RCC 7860 (cell line): Measurements from ENCODE around the gene ACBD7.
A peak's percentile ranks its signal among the peaks of the same experiment; 100 is the strongest.

ENCODE experiments used
- DNase-seq: peaks from one replicate; pipeline ENCODE4 v3.0.0-alpha.2; 2015; ENCODE audit warnings: low spot score
- FAIRE-seq: peaks from 2 replicates; lab custom pipeline; 2012; peaks lifted over from hg19 to GRCh38; lab: Jason Lieb, UNC

The ACBD7 gene

DNA sequence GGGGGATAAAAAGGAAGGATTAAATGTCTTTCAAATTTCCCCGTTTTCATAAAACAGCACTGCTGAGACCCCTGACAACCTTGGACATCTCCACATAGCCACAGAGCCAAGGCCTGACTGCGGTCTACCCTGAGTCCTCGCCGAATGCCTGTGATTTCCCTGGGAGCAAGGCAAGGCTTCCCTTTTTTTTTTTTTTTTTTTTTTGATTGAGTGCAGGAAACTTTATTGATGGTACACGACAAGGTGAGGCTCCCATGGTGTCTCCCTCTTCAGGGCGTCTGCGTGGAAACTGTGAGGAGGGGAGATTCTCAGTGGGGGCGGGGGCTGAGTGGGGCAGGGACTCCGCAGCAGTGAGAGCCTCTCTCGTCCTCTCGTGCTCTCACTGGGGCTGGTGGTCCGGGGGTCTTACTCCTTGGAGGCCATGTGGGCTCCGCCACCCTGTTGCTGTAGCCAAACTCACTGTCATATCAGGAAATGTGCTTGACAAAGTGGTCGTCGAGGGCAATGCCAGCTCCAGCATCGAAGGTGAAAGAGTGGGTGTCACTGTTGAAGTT is 4.4 kb upstream of the ACBD7 start:
- FAIRE-seq: no peak
- no peak for DNase-seq

DNA sequence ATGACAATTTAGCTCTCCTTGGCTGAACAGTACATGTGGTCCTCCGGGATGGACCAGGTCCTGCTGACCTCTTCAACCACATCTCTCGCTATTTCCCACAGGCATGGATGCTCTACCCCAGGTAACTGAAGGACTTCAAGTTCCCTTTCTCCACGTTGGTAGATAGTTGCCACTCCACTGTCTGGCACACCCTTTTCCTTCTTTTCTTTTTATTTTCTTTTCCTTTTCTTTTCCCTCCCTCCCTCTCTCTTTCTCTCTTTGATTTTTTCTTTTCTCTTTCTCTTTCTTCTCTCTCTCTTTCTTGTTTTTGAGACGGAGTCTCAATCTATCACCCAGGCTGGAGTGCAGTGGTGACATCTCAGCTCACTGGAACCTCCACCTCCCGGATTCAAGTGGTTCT is 2.8 kb upstream of the ACBD7 start:
- DNase-seq (no peak), FAIRE-seq (no peak)

DNA sequence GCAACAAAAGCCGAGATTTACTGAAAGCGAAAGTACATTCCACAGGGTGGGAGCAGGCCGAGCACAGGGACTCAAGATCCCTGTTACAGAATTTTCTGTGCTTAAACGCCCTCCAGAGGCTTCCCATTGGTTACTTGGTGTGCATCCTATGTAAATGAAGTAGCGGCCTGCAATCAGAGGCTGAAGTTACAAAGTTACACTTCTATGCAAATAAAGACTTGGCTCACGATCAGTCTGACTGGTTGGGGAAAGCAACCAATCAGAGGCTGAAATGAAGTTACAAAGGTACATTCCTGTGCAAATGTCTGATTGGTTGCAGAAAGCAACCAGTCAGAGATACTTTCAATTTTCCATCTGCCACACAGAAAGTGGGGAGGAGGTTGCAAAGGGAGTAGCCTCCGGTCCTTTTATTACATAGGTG is 4.1 kb downstream of the ACBD7 start:
- DNase-seq (peak; percentile 89), FAIRE-seq (peak; percentile 79)

DNA sequence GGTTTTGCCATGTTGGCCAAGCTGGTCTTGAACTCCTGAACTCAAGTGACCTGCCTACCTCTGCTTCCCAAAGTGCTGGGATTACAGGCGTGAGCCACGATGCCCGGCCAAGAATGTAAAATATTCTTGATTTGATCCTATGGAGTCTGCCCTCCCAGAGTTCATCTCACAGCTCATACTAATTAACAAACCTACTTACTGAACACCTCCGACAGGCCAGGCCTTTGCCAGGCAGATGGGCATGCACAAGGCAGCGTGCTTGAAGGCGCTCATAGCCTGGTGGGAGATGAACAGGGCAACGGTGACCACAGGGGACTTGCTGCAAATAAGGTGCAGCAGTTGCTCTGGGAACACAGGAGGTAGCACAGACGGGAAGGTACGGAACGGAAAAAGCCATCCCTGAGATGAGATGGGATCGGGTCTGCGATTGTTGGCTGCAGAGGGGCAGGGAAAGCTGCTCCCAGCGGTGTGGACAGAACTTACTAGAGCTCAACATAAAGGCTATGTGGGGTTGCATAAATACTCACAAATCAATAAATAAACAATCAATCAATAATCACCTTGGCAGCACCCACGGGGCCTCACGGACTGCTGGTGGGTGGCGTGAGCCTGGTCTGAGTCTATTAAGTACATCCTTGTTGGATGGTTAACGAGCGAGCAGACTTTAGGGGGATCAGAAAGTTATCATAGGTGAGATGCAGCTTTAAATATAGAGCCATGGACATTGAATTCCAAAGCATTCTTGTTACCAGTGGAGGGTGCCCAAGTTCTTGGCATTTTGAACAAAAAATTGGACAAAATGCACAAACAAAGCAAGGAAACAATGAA is 4.7 kb downstream of the ACBD7 start:
- DNase-seq: no peak
- no peak for FAIRE-seq

DNA sequence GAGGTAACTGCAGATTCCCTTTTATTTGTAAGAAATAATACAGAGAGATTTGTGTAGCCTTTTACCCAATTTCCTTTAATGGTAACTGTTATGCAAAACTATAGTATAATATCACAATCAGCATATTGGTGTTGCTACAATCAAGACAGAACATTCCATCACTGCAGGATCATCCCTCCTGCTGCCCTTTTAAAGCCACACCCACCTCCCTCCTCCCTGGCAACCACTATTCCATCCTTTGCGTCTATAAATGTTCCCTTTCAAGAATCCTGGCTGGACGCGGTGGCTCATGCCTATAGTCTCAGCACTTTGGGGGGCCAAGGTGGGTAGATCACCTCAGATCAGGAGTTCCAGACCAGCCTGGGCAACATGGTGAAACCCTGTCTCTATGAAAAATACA is 13.2 kb downstream of the ACBD7 start:
- DNase-seq (no peak), FAIRE-seq (no peak)

DNA sequence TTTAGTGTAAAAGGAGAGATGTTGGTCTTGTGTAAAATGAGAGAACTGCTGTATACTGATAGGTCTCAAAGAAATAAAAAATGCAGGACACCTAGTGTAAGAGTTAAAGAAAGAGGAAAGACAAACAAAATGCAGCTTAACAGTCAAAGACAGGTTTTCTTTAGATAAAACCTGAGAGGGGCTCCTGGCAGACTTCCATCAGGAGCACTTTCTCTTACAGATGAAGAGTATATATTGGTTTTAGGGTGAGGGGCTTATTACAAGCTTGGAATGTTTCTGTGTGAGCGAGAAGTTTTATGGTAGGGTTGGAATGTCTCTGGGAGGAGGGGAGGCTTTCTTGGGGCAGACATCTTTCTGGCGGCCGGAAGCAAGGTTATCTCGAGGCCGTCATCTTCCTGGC is 16.2 kb downstream of the ACBD7 start:
- DNase-seq: no peak
- no peak for FAIRE-seq

DNA sequence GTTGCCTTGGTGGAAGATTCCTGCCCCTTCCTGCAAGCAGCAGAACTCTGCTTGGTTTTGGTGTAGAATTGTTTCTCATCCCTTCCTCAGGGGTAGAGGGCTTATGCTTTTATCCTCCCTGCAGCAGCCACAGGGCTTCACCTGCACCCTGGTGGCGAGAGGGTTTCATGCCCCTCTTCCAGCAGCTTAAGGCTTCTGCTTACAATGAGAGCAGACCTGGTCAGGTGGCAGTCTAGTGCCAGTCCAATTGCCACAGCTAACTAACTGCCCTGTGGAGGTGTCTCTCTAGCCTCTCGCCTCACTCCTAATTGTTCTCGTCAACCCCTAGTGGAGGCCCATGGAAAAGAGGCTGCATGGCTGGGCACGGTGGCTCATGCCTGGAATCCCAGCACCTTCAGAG is 19.3 kb downstream of the ACBD7 start:
- no peak for FAIRE-seq
- no peak for DNase-seq

DNA sequence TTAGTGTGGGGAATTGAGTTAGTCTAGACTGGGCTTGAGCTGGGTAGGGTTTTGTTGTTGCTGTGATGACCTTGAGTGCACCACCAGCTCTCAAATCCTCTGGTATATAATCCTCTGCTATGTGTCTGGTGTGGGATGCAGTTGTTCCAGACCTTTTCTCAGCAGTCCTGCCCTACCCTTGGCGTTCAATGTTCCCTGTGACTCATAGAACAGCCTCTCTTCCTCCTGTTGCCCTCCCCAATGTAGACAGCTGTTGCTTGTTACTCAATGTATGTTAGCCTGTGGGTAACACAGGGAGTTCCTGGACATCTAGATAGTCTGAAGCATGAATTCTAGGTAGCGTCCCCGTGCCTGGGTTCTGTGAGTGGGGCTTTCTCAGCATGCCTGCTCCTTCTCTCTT is 19.8 kb downstream of the ACBD7 start:
- DNase-seq: no peak

DNA sequence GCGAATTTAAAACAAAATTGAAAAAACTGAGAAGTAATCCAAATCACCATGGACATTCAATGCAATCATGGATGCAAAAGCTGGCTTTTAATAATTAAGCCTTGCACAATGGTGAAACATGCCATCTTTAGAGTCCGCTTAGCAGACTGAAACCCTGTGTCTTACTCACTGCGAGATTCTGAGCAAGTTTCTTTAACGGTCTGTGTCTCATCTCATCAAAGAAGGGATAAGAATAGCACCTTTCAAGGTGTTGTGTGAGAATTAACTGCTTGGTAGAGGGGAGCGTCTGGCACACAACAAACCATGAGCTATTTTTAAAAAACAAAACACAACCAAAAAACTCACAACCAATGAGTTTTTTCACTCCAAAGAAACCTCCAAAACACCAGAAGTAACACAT is 21.4 kb downstream of the ACBD7 start:
- DNase-seq (no peak), FAIRE-seq (no peak)

More for the DNA sequence above, 19.8 kb downstream of the ACBD7 start:
- no peak for FAIRE-seq

DNA sequence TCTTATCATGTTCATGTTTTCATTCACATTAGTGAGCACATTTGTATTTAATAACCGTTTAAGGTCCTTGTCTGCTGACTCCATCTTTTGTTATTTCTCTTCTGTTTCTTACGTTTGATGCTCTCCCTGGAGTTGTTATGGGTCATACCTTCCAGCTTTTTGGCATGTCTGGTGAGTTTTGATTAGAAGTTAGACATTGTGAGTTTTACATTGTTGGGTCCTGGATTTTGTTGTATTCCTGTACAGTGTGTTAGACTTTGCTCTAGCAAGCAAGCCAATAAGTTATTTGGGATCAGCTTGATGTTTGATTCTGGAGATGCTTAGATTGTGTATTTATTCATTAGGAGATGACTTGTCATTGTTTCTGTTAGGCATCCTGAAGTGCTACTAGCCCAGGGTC is 27.9 kb downstream of the ACBD7 start:
- no peak for DNase-seq
- no peak for FAIRE-seq

DNA sequence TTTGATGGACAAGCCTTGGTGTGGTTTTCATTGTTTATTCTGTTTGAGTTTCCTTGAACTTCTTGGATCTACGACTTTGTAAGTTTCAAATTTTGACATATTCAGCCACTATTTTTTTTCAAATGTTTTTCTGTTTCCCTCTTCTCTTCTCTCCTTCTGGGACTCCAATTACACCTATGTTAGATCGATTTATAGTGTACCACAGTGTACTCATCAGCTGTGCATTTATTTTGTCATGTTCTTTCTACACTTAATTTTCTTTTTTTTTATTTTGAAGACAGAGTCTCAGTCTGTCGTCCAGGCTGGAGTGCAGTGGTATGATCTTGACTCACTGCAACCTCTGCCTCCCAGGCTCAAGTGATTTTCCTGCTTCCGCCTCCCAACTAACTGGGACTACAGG is 28.7 kb downstream of the ACBD7 start:
- no peak for DNase-seq
- no peak for FAIRE-seq

DNA sequence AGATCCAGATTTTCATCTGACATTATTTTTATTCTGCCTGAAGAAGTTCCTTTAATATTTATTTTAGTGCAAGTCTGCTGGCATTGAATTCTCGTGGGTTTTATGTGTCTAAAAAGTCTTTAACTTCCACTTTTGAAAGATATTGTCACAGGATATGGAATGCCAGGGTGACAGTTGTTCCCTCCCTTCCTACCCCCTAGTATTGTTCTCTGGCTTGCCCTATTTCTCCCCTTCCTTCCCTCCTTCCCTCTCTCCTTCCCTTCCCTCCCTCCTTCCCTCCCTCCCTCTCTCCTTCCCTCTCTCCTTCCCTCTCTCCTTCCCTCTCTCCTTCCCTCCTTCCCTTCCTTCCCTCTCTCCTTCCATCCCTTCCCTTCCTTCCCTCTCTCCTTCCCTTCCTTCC is 29.9 kb downstream of the ACBD7 start:
- no peak for DNase-seq
- no peak for FAIRE-seq

DNA sequence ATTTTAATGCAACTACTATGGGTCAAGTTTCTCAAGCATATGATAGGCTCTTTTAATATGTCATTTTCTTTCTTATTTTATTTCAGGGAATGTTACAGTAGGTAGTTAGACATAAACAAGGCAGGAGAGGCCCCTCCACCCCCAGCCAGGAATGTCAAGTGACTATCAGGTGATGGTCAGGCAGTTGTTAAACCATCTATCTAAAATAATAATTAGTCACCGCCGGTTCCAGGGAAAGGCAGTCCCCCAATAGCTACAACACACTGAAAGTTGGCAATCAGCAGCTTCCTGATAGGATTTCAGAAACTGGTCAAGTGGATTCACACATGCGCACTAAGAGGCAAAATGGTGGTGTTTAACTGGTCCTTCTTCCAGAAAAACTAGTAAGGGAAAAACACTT is 35.5 kb downstream of the ACBD7 start:
- FAIRE-seq (no peak), DNase-seq (no peak)

DNA sequence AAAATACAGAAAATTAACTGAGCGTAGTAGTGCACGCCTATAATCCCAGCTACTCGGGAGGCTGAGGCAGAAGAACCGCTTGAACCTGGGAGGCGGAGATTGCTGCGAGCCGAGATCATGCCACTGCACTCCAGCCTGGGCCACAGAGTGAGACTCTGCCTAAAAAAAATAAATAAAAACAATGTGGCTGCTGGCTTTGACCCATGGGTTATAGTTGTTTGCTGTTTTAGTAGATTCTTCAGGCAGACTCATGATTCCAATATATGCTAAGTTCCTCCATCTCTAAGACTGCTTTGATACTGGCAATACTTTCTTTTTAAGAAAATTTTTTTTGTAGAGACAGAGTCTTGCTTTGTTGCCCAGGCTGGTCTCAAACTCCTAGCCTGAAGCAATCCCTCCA is 36.5 kb downstream of the ACBD7 start:
- no peak for FAIRE-seq

DNA sequence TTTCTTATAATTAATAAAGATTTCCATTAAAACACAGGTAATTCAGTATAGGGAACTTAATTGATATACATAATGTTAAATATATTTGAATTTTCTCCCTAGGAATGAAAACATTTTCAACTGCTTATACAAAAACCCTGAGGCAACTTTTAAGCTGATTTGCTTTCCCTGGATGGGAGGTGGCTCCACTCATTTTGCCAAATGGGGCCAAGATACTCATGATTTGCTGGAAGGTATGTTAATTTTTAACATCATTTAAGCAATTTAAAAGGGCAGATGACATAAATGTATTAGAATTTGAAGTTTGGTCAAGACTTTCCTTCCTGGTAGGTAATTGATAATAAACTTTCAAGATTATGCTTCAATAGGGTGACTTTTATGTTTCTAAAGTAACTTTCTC is 39.0 kb downstream of the ACBD7 start:
- FAIRE-seq (no peak), DNase-seq (no peak)

More for the DNA sequence above, 36.5 kb downstream of the ACBD7 start:
- no peak for DNase-seq

DNA sequence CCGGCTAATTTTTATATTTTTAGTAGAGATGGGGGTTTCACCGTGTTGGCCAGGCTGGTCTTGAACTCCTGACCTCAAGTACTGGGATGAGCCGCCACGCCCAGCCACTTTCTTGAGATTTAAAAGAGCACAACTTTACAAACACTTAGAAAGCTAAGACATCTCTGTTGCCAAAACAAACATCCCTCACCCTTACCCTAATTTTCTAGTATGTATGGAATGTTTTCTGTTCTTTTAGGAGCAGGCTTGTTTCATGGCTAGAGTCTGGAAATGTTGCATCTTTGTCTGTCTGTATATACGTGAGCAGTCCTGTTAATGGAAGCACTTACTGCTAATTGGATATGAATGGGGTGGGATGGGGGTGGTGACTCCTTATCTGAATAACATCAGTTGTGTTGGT is 42.0 kb downstream of the ACBD7 start:
- no peak for DNase-seq
- FAIRE-seq: no peak

DNA sequence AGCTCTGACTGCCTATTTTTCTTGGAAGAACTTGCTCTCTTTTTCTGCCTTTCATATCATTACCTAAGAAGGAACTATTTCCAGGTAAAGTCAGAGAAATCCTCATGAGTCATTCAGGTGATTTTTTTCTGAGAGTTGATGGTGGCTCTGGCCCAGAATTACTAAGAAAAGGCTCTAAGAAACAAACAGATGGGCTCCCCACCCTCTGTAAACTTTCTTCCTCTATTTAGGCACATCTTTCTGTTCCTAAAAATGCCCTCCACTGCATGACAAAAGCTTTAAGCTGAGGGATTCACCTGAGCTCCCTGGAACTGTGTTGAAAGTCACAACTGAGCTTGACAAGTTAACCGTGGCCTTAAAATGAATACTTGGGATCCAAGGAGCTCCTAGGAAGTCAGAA is 43.2 kb downstream of the ACBD7 start:
- no peak for FAIRE-seq
- DNase-seq: no peak

DNA sequence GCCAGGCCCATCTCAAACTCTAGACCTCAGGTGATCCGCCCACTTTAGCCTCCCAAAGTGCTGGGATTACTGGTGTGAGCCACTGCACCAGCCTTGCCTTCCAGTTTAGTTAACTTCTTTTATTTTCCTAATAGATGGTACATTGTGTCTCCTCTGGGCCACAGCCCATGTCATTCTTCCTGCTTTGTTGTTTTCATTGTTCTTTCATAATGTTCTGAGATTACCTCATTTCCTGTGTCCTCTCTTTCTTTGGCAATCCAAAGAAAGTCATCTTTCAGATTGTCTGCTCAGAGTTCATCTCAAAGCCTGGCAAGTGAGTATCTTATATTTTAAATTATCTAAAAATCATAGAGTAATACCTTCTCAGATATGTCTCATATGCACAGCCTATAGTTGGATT is 44.9 kb downstream of the ACBD7 start, which contains the start of gene OLAH:
Gene OLAH (plus strand): TSS at position 270 of the 400 bp plus-strand sequence. CDS start 3,346 bp downstream, outside the sequence.
- no peak for FAIRE-seq
- no peak for DNase-seq

DNA sequence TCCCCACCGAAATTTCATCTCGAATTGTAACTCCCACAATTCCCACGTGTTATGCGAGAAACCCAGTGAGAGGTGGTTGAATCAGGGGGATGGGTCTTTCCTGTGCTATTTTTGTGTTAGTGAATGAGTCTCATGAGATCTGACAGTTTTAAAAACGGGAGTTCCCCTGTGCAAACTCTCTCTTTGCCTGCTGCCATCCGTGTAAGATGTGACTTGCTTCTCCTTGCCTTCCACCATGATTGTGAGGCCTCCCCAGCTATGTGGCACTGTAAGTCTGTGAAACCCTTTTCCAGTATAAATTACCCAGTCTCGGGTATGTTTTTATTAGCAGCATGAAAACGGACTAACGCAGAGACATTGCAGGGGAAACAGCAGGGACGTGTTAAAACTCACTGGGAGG is 50.2 kb downstream of the ACBD7 start:
- FAIRE-seq (no peak), DNase-seq (no peak)

DNA sequence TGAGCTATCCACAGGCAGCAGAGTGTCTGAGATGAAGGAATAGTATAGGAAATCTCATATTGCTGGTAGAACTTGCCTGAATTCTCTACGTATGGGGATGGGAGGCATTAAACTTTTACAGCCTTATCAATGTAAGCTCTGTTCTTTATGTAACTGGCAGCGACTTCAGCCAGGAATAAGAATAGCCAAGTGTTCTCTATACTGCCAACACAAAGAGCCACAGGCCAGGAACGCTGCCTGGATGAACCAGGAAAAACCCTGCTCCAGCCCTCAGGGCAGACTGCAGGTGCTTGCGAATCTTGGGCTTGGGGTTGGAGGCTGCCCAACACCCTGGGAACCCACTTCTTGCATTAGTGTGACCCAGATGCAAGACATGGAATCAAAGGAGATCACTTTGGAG is 50.9 kb downstream of the ACBD7 start:
- DNase-seq (no peak), FAIRE-seq (no peak)

DNA sequence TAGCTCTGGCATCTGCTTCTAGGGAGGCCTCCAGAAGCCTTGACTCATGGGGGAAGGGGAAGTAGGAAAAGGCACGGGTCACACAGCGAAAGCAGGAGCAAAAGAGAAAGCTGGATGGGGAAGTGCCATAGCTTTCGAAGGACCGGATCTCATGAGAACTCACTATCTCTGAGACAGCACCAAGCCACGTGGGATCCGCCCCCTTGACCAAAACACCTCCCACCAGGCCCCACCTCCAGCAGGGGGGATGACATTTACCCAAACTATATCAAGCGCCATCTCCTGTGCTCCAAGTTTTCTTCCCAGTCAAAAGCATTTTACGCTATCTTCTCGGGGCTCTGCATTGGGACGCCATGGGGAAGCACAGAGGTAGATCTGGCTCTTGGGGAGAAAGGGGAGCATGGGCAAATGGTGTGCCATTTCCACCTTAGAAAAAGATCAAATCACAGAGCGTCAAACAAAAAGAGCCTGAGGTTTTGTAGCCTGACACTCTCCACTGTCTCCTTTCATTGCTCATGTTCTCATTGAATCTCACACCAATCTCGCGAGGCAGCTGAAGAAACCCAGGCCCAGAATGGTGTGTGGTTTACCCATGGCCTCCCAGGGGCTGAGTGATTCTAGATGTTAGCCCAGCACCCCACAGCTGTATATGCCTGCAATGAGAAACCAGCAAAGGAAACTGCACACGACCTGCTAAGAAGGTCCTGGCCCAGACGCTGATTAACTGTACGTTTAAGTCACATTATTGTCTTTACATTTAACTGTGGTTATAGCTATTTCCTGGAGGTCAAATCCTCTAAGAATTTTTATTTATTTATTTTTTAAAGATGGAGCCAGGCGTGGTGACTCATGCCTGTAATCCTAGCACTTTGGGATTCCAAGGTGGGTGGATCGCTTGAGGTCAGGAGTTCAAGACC is 52.9 kb downstream of the ACBD7 start:
- FAIRE-seq (no peak), DNase-seq (peak; percentile 17)

DNA sequence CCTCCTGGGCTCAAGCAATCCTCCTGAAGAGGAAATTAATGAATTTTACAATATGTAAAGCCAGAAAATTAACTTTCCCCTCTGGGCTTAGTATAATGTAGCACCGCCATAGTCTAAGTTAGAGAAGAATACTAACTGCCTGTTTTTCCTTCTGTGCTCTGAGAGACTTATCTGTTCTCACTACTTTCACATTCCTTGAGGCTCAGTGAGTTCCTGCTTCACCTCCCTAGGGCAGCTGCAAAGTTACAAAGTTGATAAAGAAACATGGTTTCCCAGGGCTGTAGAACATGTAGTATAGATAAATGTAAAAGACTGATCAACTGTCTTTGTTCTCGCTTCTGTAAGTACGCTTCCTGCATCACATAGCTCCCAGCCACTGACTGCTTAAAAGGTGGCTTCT is 60.8 kb downstream of the ACBD7 start:
- FAIRE-seq (no peak), DNase-seq (no peak)
